ENCODE results near the gene TSHZ1. TPM values are rescaled to one million over a fixed set of nuclear protein-coding genes. Genes with fewer than 3 reads are reported as not detected.

The TSHZ1 gene, protein sequence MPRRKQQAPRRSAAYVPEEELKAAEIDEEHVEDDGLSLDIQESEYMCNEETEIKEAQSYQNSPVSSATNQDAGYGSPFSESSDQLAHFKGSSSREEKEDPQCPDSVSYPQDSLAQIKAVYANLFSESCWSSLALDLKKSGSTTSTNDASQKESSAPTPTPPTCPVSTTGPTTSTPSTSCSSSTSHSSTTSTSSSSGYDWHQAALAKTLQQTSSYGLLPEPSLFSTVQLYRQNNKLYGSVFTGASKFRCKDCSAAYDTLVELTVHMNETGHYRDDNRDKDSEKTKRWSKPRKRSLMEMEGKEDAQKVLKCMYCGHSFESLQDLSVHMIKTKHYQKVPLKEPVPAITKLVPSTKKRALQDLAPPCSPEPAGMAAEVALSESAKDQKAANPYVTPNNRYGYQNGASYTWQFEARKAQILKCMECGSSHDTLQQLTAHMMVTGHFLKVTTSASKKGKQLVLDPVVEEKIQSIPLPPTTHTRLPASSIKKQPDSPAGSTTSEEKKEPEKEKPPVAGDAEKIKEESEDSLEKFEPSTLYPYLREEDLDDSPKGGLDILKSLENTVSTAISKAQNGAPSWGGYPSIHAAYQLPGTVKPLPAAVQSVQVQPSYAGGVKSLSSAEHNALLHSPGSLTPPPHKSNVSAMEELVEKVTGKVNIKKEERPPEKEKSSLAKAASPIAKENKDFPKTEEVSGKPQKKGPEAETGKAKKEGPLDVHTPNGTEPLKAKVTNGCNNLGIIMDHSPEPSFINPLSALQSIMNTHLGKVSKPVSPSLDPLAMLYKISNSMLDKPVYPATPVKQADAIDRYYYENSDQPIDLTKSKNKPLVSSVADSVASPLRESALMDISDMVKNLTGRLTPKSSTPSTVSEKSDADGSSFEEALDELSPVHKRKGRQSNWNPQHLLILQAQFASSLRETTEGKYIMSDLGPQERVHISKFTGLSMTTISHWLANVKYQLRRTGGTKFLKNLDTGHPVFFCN (N-terminal part only)
- 5.1 to 6.5 TPM (median 5.7 TPM) in 5 replicates for total RNA-seq (2022; extraction: Qiagen RNA extraction)

DNA sequence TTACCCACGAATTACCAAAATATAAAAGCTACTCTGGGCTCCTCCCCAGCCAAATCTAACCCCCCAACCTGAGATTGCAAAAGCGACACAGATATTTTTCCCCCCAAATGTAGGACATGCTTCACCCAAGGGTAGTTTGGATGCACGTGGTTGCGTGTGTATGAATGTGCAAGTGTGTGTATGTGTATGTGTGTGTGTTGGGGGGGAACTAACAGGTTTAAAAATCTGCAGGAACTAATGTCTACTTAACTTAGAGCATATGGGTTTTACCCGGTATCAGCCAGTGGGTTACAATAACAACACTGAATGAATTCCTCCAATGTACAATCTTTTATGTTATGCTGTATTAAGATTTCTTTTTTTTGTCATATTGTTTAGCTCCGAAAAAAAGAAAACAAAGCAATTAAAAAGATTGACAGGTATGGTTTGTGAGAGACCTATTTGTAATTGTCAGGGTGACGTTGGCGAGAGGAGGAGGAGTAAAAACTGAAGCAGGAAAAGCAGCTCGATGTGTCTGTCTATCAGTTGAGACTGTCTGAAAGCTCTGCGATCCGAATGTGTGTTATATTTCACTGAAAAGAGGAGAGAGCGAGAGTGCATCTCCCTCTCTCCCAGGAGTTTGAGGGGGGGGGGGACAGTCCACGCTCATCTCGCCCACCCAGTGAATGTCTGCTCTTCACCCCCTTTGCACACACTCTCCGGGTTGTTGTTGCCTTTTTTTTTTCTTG lies at the start of gene TSHZ1:
Gene TSHZ1, plus strand, starts transcription at position 524 of the 728 bp plus-strand sequence. CDS start 1,080 bp downstream, outside the sequence.

DNA sequence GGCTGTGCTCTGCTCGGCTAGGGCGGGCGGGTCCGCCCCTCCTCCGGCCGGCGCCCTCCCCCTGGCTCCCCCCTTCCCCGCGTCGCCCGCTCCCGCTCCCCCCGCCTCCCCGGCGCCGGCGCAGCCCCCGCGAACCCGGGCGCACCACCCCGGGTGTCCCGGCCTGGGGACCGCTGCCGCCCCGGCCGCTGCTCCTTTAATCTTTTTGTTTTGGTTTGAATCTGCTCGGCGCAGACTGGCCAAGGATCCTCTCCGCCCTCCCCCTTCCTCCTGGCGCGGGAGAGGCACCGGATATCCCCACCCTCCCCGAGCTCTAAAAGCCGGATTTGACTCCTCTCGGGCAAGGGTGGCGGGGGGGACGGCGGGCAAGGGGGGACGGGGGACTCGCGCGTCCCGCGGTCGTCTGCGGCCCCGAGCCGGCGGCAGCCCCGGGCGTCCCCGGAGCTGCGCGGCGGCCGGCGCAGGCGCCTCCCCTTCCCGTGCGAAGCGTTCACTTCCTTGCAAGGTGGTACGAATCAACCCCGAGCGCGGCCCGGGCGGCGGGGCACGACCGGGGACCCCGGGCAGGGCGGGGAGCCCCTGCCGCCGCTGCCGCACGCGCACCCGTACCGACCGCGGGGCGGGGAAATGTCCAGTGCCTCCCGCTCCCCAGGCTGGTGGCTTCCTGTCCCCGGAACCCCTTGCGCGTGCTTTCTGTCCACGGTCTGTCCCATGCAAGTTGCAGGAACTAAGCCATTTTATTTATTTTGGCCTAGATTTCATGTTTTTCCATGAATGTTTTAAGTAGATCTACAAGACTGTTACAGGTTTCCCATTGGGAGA lies 1.3 kb upstream of the TSHZ1 start, which contains the start of gene PTGR3:
Gene PTGR3, minus strand, starts transcription at position 11 of the 822 bp plus-strand sequence. CDS start 81 bp downstream, outside the sequence.

Other genes with a start within 250 kb of the TSHZ1 start
- 16.6 to 19.0 TPM (median 18.0 TPM) in 5 replicates for gene PTGR3, start 1.7 kb upstream of the TSHZ1 start, total RNA-seq (2022; extraction: Qiagen RNA extraction)
- gene SMIM21, start 216.9 kb downstream of the TSHZ1 start, total RNA-seq (2022; extraction: Qiagen RNA extraction) = not detected in 5 replicates